H9 (cell line): ENCODE data around the gene GNAS. TPM values are rescaled to one million over a fixed set of nuclear protein-coding genes. Genes with fewer than 3 reads are reported as not detected.

Experiments
- DNase-seq: peaks from one replicate; pipeline ENCODE4 v3.0.0-alpha.2; 2017
- H2AFZ ChIP-seq: one replicate; pipeline ENCODE4 v1.6.1; 2013; ENCODE audit warnings: mild to moderate bottlenecking, low read length, control low read depth, moderate library complexity
- H2AK5ac ChIP-seq: 2 replicates; pipeline ENCODE4 v1.6.1; 2013; ENCODE audit warnings: low read length, control low read depth, mixed read lengths; ENCODE audit not compliant: insufficient read length
- H2BK120ac ChIP-seq: one replicate; pipeline ENCODE4 v1.6.1; 2013; ENCODE audit warnings: low read depth, mild to moderate bottlenecking, low read length, control low read depth, inconsistent platforms; ENCODE audit not compliant: poor library complexity, severe bottlenecking
- H2BK12ac ChIP-seq: 2 replicates; pipeline ENCODE4 v1.6.1; 2013; ENCODE audit warnings: low read length, control low read depth, mixed read lengths, low read depth; ENCODE audit not compliant: insufficient read length
- H2BK15ac ChIP-seq: 2 replicates; pipeline ENCODE4 v1.6.1; 2013; ENCODE audit warnings: low read depth, low read length, control low read depth
- H2BK20ac ChIP-seq: one replicate; pipeline ENCODE4 v1.6.1; 2013; ENCODE audit warnings: low read depth, mild to moderate bottlenecking, low read length, control low read depth, inconsistent platforms; ENCODE audit not compliant: poor library complexity, severe bottlenecking
- H2BK5ac ChIP-seq: 2 replicates; pipeline ENCODE4 v1.6.1; 2013; ENCODE audit warnings: low read length, control low read depth, mixed read lengths; ENCODE audit not compliant: insufficient read length
- H3K14ac ChIP-seq: 2 replicates; pipeline ENCODE4 v1.6.1; 2013; ENCODE audit warnings: low read length, control low read depth; ENCODE audit not compliant: insufficient read depth
- H3K18ac ChIP-seq: 2 replicates; pipeline ENCODE4 v1.6.1; 2013; ENCODE audit warnings: low read depth, mild to moderate bottlenecking, mixed read lengths, low read length, control low read depth; ENCODE audit not compliant: insufficient read length
- H3K23ac ChIP-seq: 2 replicates; pipeline ENCODE4 v1.6.1; 2013; ENCODE audit warnings: low read length, control low read depth, mixed read lengths, low read depth; ENCODE audit not compliant: insufficient read length
- H3K23me2 ChIP-seq: 2 replicates; pipeline ENCODE4 v1.6.1; 2013; ENCODE audit warnings: low read depth, mild to moderate bottlenecking, mixed read lengths, low read length, control low read depth; ENCODE audit not compliant: insufficient read length, poor library complexity, severe bottlenecking
- H3K27ac ChIP-seq: 2 replicates; pipeline ENCODE4 v1.5.1; 2013; ENCODE audit warnings: low read length, control low read depth, mixed read lengths, low read depth; ENCODE audit not compliant: insufficient read length
- H3K27me3 ChIP-seq: 2 replicates; pipeline ENCODE4 v1.6.1; 2013; ENCODE audit warnings: low read length, control low read depth, inconsistent platforms; ENCODE audit not compliant: insufficient read depth
- H3K4ac ChIP-seq: 2 replicates; pipeline ENCODE4 v1.6.1; 2013; ENCODE audit warnings: low read depth, mild to moderate bottlenecking, control low read depth, inconsistent platforms, low read length, moderate library complexity
- H3K4me1 ChIP-seq: 2 replicates; pipeline ENCODE4 v1.6.1; 2013; ENCODE audit warnings: low read length, control low read depth, inconsistent platforms; ENCODE audit not compliant: insufficient read depth
- H3K4me2 ChIP-seq: 2 replicates; pipeline ENCODE4 v1.6.1; 2013; ENCODE audit warnings: low read length, control low read depth, mixed read lengths; ENCODE audit not compliant: insufficient read length, insufficient read depth
- H3K56ac ChIP-seq: 2 replicates; pipeline ENCODE4 v1.6.1; 2013; ENCODE audit warnings: low read depth, mild to moderate bottlenecking, mixed read lengths, low read length, control low read depth; ENCODE audit not compliant: insufficient read length
- H3K79me1 ChIP-seq: 2 replicates; pipeline ENCODE4 v1.6.1; 2013; ENCODE audit warnings: low read depth, mild to moderate bottlenecking, moderate library complexity, low read length, control low read depth, inconsistent platforms; ENCODE audit not compliant: insufficient read depth, poor library complexity, severe bottlenecking
- H3K79me2 ChIP-seq: 2 replicates; pipeline ENCODE4 v1.6.1; 2013; ENCODE audit warnings: low read length, control low read depth, inconsistent platforms; ENCODE audit not compliant: insufficient read depth
- H3K9ac ChIP-seq: 2 replicates; pipeline ENCODE4 v1.6.1; 2013; ENCODE audit warnings: low read length, control low read depth, mixed read lengths; ENCODE audit not compliant: insufficient read length; ENCODE audit errors: extremely low read depth
- H3K9me3 ChIP-seq: one replicate; pipeline ENCODE4 v1.6.1; 2013; ENCODE audit warnings: low read depth, low read length, inconsistent platforms; ENCODE audit not compliant: control insufficient read depth
- H3T11ph ChIP-seq: one replicate; pipeline ENCODE4 v1.6.1; 2013; ENCODE audit warnings: mild to moderate bottlenecking, low read length, control low read depth, inconsistent platforms
- H4K20me1 ChIP-seq: one replicate; pipeline ENCODE4 v1.6.1; 2013; ENCODE audit not compliant: control insufficient read depth, insufficient read length, insufficient read depth
- H4K5ac ChIP-seq: 2 replicates; pipeline ENCODE4 v1.6.1; 2013; ENCODE audit warnings: low read depth, mild to moderate bottlenecking, mixed read lengths, low read length, control low read depth; ENCODE audit not compliant: insufficient read length
- H4K8ac ChIP-seq: replicated peaks from 2 replicates; pipeline ENCODE4 v1.6.1; 2013; ENCODE audit warnings: low read length, control low read depth, mixed read lengths, low read depth; ENCODE audit not compliant: insufficient read length
- H4K91ac ChIP-seq: 2 replicates; pipeline ENCODE4 v1.6.1; 2013; ENCODE audit warnings: low read depth, mild to moderate bottlenecking, moderate library complexity, mixed read lengths, low read length, control low read depth; ENCODE audit not compliant: insufficient read length
- H3K27ac Mint-ChIP-seq, 3 experiments: 2 replicates in 2 of 3; 3 replicates in 1 of 3; pipeline ENCODE4 v1.8.0; 2020 to 2021; ENCODE audit warnings: mixed read lengths in 3 of 3, mild to moderate bottlenecking in 1 of 3, moderate library complexity in 1 of 3
- H3K27me3 Mint-ChIP-seq: 2 replicates; pipeline ENCODE4 v1.8.0; 2021; ENCODE audit warnings: low read depth, mild to moderate bottlenecking, moderate library complexity, mixed read lengths
- H3K36me3 Mint-ChIP-seq, 3 experiments: 2 replicates in 2 of 3; 3 replicates in 1 of 3; pipeline ENCODE4 v1.8.0; 2020 to 2021; ENCODE audit warnings: low read depth in 3 of 3, mixed read lengths in 3 of 3; ENCODE audit not compliant: insufficient read depth in 1 of 3
- H3K4me1 Mint-ChIP-seq, 2 experiments: 2 replicates each; pipeline ENCODE4 v1.8.0; 2020; ENCODE audit warnings: mixed read lengths in 2 of 2
- H3K4me3 Mint-ChIP-seq, 2 experiments: 2 replicates in 1 of 2; 3 replicates in 1 of 2; pipeline ENCODE4 v1.8.0; 2020 to 2021; ENCODE audit warnings: mild to moderate bottlenecking in 2 of 2, mixed read lengths in 2 of 2, moderate library complexity in 1 of 2
- H3K9me3 Mint-ChIP-seq, 2 experiments: 2 replicates in 1 of 2; 3 replicates in 1 of 2; pipeline ENCODE4 v1.8.0; 2020; ENCODE audit warnings: mild to moderate bottlenecking in 2 of 2, mixed read lengths in 2 of 2, moderate library complexity in 1 of 2
- CTCF ChIP-seq: fragments of 200-600 bp; sonication (generic); conservative IDR thresholded peaks from 3 replicates; pipeline ENCODE4 v1.8.0; 2021; ENCODE audit warnings: antibody characterized with exemption, mild to moderate bottlenecking
- WGBS: extraction: QIAGEN DNeasy Blood & Tissue Kit; methylation state at CpG from one replicate; pipeline ENCODE4 v1.1.7; 2013; ENCODE audit warnings: missing lambda C conversion rate, low lambda C conversion rate, mixed read lengths; ENCODE audit not compliant: insufficient read length; ENCODE audit errors: extremely low coverage; 5-methylcytosine and 5-hydroxymethylcytosine counted together
- total RNA-seq: library from RNA; stranded (reverse); gene quantifications from 2 replicates; pipeline ENCODE4 v1.2.1, GENCODE V29; 2021

Gene GNAS
- total RNA-seq, 1 experiment from 2014 or later, result 920 TPM

- Mint-ChIP-seq H3K9me3 (no peaks in the 10 kb centered on the region), H3K4me3 (no peak overlapping the region), H3K4me1 (peaks cover 4 to 5% of the 10 kb centered on the region in 2 experiments), H3K36me3 (peaks cover 33 to 44% (median 40%) of the 10 kb centered on the region in 3 experiments; a peak in 6 of 7 replicates), H3K27ac (peak overlapping the region in 1 of 3 experiments; percentile 28; a peak in 2 of 7 replicates), H3K27me3 (no peaks in the 10 kb centered on the region; the same call in 1 of the 2 replicates)
- Histone ChIP-seq H2BK20ac (no peak overlapping the region), H3K79me1 (no peaks in the 10 kb centered on the region), H3K9ac (no peak overlapping the region), H4K5ac (no peak overlapping the region), H3K27me3 (no peaks in the 10 kb centered on the region), H3K9me3 (no peaks in the 10 kb centered on the region), H2BK120ac (no peak overlapping the region), H3K79me2 (no peaks in the 10 kb centered on the region), H2BK12ac (no peak overlapping the region), H3K4me2 (no peak overlapping the region), H3T11ph (no peak overlapping the region), H4K91ac (no peak overlapping the region), H2BK15ac (no peak overlapping the region), H2AFZ (no peak overlapping the region), H3K56ac (no peak overlapping the region), H3K4me1 (no peaks in the 10 kb centered on the region), H3K23me2 (no peaks in the 10 kb centered on the region), H4K8ac (no peak overlapping the region), H2BK5ac (no peak overlapping the region), H2AK5ac (no peak overlapping the region), H3K4ac (no peak overlapping the region), H3K14ac (no peak overlapping the region; the same call in 1 of the 2 replicates), H3K18ac (no peak overlapping the region), H4K20me1 (no peaks in the 10 kb centered on the region), H3K23ac (no peak overlapping the region), H3K27ac (no peak overlapping the region)
- no peak for DNase-seq
- TF ChIP-seq CTCF, result no peak
- WGBS, result no CpG with 5 or more reads among the region's 4 CpGs
Measured at GRCh38 chr20:58913079-58913478, 60.6 kb downstream of the GNAS start.
